ENCODE results near the gene GARRE1.
"Not testable (repeated sequence)": the region's sequence is repeated elsewhere in the genome, so short reads cannot be mapped to it uniquely, and the experiment has no call there.

Gene GARRE1

DNA sequence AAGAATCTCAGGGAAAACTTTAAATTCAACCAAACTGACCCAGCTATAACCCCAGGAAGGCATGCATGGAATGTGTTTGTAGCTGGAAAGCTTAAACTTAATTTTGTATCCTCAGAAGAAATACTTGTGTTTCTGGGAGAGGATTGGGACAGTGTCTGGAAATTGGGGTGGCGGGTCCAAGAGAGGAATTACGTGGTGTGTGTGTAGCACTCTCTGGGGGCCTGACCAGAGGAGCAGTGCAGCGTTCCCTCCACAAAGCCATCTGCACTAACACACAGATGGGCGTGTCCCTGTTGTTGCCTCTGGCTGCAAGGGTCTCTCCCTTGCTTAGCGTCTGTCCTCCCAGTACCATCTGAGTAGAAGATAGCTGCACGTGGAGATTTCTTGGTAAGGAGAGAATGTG, 6.4 kb downstream of the GARRE1 start:
- no peak for DNase-seq

DNA sequence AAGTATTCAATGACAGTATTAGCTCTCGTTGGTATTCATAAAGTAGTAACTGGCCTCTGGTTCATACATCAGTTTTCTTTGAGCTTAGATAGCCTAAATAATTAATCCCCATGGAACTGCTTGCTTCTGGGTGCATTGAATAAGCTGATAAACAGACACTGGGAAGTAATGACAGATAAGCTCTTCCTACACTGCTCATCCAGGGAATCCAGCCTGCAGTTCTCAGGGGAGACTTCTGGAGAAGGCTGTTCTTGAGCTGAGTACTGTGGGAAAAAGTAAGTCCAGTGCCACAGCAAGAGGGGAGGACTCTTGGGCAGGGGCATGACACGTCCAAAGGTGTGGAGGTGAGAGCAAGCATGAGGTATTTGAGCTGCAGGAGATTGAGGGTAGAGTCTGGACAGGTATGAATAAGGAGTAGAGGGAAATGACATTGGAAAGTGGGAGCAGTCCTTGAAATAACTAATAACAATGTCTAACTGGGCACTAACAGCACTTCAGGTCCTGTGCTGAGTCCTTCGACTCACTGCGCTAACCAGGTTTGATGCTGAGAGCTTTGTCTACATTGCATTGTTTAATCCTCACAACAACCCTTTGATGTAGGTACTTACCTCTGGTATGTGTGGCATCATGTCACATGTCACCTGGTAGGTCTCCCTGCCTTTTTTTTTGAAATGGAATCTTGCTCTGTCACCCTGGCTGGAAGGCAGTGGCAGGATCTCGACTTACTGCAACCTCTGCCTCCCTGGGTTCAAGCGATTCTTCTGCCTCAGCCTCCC, 7.2 kb downstream of the GARRE1 start:
- DNase-seq = no peak

DNA sequence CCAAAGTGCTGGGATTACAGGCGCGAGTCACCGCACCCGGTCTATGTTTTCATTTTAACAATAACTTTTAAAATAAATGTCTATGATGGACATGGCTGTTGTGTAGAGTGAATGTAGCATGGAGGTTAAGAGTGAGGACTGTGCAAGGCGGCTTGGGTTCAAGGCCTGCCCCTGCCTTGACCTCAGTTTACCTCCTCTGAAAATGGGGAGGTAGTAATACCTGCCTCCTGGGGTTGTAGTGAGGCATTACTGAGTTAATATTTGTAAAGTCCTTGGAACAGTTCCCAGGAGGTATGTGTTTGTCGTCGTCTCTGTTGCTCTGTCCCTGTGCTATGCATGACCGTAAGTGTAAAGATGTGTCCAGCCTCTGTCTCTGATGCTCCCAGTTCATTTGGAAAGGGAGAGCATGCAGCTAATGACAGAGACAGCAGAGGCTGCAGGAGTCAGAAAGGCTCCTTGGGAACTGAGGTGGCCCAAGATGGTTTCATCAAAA, 9.4 kb downstream of the GARRE1 start:
- no peak for DNase-seq

DNA sequence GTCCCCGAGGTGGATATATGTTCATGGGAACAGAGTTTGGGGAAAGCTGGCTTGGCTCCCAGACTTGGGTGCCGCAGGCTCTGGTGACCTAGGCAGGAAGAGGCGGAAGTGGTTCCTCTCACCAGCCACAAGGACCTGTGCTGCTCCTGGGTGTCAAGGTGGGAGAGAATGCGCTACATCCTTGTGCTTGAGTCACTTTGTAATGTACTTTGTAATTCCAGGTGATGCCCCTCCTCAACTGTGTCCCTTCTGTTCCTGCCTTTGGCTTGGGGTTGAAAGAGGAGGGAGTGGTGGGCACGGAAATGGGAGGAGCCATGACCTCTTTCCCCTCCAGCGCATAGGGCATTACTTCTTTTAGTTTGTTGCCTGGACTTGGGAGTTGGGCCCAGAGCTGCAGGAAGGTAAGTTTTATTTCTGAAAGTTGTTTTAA, 10.9 kb downstream of the GARRE1 start:
- no peak for DNase-seq

DNA sequence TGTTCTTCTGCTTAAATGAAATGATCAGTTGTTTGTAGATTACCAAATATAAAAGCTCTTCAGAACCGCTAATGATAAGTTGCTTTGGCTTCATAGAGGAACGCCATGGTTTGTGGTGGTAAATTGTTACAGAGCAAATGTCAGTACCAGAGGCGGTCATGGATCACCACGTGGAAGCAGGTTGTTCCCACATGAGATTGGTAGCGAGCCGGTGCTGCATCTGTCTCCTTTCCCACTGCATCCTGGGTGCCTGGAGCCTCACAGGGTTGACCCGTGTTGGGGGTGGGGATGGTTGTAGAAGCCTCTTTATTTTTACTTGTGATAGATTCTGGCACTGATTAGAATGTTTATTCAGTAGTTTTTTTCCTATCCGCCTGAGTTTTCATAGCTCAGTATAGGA, 14.7 kb downstream of the GARRE1 start:
- DNase-seq = no peak

DNA sequence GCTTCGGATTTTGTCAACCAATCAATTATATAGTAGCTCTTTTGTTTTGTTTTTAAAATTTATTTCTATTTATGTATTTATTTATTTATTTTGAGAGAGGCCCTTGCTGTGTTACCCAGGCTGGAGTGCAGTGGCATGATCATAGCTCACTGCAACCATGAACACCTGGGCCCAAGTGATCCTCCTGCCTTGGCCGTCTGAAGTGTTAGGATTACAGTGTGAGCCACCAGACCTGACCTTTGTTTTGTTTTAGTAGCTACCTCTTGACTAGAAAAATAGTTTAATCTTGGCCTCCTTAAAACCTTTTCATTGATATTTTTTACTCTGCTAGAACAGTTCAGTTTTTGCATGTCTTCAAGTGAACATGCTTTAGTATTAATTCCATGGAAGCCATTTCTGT, 15.1 kb downstream of the GARRE1 start:
- DNase-seq = no peak

DNA sequence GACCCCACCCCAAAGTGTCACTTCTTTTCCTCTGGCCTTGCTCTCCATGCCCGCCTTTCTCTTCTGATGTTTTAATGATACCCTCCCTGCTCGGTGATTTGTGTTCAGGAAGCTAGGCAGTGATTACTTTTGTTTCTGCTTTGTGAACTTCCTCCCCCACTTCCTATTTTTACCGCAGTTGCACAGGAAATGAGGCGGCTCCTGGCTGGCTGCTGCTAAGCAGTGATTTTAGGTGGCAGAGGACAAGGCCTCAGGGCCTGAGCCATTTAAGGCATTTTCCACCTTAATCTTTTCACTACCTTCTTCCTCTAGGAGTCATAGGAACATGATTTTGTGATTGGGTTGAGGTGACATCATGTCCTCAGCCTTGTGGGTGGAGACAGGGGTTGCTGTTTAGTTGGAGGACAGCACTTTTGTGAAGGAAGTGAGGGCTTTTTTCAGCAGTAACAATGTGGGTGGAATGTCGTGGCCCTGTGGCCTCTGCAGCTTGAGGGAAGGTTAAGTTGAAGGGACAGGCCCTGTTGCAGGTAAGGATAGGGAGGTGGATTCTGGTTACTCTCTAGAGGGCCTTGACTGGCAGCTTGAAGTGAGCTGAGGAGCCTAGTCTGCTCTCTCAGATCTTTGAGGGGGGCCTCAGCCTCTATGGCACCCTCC, 15.7 kb downstream of the GARRE1 start:
- no peak for DNase-seq

DNA sequence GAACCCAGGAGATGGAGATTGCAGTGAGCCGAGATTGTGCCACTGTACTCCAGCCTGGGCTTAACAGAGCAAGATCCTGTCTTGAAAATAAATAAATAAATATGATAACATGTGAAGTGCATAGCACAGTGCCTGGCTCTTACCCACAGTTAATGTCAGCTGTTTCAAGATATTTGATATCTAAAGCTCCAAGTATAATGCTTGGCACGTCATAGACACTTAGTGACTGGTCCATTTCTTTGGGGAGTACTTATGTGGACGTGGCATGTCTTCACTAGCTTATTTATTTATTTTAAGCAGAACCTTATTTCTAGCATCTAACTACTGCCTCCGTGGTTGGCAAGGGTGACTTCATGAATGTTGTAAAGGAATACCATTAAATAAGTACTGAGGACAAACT, 18.8 kb downstream of the GARRE1 start:
- no peak for DNase-seq

DNA sequence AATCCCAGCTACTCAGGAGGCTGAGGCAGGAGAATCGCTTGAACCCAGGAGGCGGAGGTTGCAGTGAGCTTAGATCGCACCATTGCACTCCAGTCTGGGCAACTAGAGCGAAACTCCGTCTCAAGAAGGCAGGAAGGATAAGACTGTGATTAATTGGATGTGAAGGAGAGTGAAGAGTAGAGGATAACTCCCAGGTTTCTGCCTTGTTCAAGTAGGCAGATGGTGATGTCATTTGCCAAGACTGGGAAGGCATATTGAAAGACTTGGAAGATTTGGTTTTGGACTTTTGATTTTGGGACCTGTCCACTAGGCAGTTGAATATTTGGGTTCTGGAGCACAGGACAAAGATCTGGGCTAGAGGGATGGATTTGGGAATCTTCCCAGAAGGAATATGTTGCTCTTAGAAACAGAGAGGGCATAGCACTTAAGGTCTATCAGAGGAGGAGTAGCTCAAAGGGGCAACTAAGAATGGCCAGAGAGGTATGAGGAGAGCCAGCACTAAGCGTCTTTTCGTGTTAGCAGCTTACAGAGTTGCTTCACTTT, 20.0 kb downstream of the GARRE1 start:
- DNase-seq = no peak

DNA sequence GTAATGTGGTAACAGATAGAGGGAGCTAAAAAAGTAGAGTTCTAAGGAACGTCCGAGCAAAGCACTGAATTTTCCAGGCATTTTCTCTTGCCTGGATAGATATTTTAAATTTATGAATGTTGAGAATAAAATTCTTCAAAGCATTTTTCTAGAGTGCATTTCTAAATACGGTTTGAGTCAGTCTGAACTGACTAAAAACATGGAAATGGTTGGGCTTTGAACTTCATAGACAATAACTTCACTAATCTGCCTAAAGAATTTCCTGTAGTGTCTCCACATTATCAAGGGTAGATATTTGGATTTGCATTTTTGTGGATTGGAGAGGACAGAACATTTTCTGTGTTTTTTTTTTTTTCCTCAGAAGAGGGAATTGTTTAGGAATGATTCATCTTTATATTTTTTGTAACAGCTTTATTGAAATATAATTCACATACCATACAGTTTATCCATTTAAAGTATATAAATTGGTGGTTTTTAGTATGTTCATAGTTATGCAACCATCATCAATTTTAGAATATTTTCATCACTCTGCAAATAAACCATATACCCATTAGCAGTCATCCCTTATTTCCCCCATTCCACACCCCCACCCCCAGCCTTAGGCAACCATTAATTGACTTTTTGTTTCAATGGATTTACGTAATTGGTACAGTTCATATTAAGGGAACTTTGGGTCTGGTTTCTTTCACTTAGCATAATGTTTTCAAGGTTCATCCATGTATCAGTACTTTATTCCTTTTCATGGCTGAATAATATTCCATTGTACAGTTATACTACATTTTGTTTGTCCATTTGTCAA, 20.7 kb downstream of the GARRE1 start:
- no peak for DNase-seq

DNA sequence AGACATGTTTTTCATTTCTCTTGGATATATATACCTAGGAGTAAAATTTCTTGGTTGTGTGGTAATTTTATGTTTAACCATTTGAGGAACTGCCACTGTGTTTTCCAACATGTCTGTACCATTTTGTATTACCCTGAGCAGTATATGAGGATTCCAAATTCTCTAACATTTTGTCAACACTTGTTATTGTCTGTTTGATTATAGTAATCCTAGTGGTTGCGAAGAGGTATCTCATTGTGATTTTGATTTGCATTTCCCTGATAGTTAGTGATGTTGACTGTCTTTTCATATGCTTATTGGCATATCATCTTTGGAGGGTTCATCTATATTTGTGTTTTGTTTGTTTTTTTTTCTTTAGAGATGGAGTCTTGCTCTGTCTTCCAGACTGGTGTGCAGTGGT, 21.4 kb downstream of the GARRE1 start:
- no peak for DNase-seq

DNA sequence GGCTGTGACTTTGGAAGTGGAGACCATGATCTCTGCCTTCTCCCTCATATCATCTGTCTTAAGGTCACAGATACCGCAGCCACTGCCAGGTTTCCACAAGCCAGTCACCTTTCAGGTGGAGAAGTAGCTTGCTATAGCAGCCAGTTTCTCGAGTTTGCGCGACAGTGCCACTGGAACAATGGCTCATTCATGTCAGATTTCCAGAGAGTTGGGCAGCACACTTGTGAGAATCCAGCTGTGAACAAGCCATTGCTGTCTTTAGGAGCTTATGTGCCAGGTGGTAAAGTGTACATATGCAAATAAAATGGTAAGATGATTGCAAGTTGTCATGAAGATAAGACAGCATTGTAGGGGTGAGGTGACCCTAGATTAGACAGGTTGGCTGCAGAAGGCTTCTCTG, 22.3 kb downstream of the GARRE1 start:
- no peak for DNase-seq

DNA sequence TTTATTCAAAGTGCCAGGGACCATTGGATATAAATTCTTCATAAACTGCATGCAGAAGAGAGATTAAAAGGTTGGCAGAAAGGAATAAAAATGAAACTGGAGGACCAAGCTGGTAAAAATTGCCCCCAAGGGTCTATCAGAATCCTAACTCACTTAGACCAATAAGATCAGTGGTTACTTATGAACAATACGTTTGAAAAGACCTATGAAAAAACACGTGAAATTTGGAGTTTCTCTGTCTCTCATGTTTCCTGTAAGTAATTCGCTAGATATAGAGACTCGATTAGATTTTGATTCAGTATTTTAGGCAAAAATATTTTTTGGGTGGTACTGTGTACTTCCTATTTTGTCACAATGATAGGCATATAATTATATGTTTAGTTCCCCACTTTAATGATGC, 22.9 kb downstream of the GARRE1 start:
- no peak for DNase-seq

DNA sequence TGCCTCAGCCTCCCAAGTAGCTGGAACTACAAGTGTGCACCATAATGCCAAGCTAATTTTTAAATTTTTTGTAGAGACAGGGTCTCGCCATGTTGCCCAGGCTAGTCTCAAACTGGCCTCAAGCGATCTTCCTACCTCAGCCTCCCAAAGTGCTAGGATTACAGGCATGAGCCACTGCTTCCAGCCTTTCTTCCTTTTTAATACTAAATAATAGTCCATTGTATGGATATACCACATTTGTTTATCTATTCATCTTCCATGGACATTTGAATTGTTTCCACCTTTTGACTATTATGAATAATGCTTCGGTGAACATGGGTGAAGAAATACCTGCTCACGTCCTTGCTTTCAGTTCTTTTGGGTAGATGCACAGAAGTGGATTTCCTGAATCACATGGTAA, 24.4 kb downstream of the GARRE1 start:
- no peak for DNase-seq

DNA sequence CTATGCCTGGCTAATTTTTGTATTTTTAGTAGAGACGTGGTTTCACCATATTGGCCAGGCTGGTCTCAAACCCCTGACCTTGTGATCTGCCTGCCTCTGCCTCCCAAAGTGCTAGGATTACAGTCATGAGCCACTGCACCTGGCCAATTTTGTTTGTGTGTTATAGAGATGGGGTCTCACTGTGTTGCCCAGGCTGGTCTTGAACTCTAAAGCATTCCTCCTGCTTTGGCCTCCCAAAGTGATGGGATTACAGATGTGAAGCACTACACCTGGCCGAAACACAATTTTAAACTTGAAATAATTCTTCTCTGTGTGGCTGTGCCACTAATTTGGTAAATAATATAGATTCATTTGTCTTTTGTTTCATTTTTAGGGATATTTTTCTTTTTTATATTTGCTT, 27.1 kb downstream of the GARRE1 start:
- DNase-seq = not testable (repeated sequence)

DNA sequence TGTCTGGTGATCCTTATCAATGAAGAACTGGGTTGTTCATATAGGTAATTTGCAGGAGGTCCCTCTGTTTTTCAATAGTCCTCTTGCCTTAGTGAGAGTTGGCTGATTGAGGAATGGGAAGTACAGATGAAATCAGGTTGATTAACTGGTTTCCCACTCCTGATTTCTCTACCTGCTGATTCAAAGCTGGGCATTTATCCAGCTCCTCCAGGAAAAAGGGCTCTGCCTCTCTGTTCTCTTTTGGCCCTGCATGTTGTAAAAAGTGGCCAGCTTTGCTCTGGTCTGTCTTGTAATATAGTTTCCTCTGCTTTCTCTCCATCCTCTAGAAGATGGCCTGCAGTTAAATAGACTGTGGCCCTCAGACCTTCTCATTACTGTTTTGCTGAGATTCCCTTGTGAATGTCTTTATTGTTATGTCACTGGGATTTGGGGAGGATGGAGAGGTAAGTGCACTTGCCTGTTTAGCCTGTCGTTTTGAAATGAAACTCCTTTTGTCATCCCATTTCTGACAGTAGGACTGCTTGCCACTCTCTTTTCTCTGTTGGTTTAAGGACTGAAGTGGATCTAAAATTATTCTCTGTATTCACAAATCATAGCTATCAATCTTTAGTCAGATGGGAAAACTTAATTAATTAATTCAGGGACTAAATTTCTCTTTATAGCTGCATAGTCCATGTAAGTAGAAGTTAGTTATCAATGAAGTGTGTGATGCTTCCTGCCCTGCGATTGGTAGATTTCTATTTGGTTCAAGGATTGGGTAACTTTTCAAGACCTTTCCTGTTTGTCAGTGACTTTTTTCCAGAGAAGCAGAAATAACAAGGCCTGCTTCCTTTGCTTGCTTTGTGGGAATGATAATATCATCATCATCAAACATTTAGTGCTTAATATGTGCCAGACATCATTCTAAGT, 28.5 kb downstream of the GARRE1 start:
- DNase-seq = no peak

DNA sequence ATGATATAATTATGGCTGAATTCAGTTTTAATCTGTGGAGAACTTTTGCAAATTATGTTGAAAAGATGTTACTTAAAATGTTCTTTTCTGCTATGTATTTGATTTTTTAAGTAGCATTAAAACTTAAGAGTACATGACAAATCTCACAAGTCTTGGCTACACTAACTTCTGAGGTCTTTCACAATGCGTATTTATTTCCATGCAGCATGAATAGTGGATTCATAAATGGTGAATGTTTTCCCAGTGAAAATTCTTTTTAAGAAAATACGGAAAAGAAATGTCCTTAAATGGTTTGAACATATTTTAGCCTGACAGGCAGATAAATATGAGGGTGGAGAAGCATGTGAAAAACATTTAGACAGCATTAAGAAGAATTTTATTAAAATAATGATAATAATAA, 30.2 kb downstream of the GARRE1 start:
- DNase-seq = no peak

DNA sequence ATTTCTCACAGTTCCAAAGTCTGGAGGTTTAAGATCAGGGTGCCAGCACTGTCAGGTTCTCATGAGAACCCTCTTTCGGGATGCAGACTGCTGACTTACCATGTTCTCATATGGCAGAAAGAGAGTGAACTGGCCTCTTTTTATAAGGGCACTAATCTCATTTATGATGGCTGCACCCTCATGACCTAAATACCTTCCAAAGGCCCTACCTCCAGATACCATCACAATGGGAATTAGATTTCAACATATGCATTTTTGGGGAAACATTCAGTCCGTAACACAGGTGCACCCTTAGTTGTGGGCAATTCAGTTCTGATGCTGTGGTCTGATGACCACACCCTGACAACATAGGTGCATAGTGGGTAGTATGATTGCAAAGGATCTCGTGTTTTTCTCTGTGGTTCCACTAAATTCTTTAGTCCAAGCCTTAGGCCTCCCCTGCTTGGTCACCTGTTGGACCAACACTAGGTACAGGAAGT, 33.3 kb downstream of the GARRE1 start:
- DNase-seq = no peak

DNA sequence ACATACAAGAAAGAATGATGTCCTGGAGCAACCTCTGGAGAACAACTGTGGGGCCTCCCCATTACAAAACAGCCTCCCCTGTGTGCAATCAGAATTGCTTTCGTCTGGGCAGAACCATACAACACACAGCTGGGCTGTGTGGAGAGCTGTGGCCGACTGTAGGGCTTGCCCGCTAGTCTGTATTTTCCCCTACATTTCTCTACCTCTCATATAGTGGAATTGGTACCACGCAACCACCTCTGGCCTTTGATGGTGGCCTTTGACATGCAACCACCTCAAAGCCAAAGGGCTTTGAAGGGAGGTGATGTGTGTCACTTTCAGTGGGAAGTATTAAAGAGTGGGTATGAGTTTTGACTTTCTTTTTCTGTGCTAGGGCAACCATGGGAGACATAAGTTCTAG, 34.0 kb downstream of the GARRE1 start:
- DNase-seq = no peak

DNA sequence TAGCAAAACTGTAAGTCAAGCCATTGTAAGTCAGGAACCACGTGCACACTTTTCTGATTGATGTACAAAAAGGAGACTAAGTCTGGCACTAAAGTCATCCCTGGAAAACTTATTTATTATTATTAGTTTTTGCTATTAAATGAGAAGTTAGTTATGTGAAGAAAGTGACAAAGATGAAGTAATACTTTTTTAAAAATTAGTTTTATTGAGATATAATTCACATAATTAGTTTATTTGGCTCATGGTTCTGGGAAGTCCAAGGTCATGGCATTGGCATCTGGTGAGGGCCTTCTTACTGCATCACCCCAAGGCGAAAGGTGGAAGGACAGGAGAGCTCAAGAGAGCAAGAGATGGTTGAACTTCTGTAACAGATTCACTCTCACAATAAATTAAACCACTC, 36.9 kb downstream of the GARRE1 start:
- no peak for DNase-seq

DNA sequence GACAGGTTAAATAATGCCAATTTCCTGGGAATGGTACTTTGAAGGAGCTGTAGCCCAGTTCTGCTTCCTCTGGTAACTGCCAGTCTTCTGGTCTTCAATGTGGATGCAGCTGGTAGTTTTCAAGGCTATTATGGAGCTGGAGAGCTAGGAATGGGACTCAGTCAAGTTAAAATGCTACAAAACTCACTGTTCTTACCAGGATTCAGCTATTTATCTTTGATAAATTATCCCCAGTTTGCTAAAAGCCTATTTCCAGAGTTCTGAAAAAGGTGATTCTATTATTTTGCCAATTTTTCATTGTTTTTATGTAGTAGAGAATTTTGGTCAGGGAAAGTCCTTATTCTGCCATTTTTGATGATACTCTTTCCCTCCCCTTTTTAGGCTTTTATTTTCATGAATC, 40.7 kb downstream of the GARRE1 start:
- no peak for DNase-seq

DNA sequence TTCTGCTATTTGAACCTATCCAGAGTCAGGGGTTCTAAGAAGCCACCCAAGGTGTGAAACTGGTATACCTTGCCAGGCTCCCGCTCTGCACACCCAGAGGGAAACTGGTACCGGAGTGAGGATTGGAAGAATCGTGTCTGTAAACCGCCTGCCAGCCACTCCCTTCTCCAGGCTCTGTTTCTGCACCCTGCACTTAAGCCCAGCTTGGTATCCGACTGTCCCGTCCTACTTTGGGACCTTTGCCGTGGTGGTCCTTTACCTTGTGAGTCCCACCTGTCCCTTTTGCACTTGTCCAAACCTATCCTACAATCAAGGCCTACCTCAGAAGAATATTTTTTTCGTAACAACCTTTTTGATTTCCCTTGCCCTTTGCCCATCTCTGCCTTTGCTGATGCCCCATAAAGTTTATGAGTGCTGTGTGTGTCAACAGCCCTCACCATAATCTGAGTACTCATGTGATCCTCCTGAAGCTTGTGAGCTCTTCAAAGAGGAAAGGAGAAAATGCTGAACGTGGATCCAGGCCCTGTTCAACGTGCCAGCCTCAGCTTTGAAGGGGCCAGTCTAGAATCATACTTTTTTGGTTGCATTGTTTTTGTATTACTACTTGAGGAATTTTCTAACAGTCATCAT, 44.7 kb downstream of the GARRE1 start:
- DNase-seq = no peak

Measured in NCI-H1092 treated with DMSO at 0.1 percent for 48 hours (cell line).